Measurements from ENCODE around the gene RGL1.

Gene RGL1

GRCh38 chr1:183847641-183848040 is 42.7 kb downstream of the RGL1 start:
- H3K27ac ChIP-seq (ENCODE audit: extremely low read depth, low read depth, low read length) = no peak overlapping the region
- no peaks in the 10 kb centered on the region for H3K9me3 ChIP-seq (ENCODE audit: control insufficient read depth, insufficient read depth, low read depth, low read length)
- TF ChIP-seq ZNF133 (tag by site-specific recombination; IDR thresholded peaks at IDR 0.05) (no peak), ZNF658 (tag by site-specific recombination; IDR thresholded peaks at IDR 0.05) (no peak), ZNF544 (tag by site-specific recombination; IDR thresholded peaks at IDR 0.05) (no peak), ZNF777 (tag by site-specific recombination; IDR thresholded peaks at IDR 0.05; ENCODE audit: borderline replicate concordance) (no peak), ZNF610 (tag by site-specific recombination; IDR thresholded peaks at IDR 0.05; ENCODE audit: borderline replicate concordance) (no peak), ZNF26 (tag by site-specific recombination; IDR thresholded peaks at IDR 0.05) (no peak), KLF9 (tag by site-specific recombination; IDR thresholded peaks at IDR 0.05; ENCODE audit: low read depth) (no peak), ZNF239 (tag by site-specific recombination; IDR thresholded peaks at IDR 0.05) (no peak), PRDM1 (tag by site-specific recombination; IDR thresholded peaks at IDR 0.05) (no peak)
- TF ChIP-seq, protein P1, sequence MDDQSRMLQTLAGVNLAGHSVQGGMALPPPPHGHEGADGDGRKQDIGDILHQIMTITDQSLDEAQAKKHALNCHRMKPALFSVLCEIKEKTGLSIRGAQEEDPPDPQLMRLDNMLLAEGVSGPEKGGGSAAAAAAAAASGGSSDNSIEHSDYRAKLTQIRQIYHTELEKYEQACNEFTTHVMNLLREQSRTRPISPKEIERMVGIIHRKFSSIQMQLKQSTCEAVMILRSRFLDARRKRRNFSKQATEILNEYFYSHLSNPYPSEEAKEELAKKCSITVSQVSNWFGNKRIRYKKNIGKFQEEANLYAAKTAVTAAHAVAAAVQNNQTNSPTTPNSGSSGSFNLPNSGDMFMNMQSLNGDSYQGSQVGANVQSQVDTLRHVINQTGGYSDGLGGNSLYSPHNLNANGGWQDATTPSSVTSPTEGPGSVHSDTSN (CRISPR knock-in tag; IDR thresholded peaks at IDR 0.05) = no peak
- H3K4me1 ChIP-seq (ENCODE audit: control insufficient read depth, insufficient read depth, low read length) = peaks cover 14% of the 10 kb centered on the region
- H3K4me3 ChIP-seq (ENCODE audit: low read depth, low read length) = no peak overlapping the region
- H3K36me3 ChIP-seq (ENCODE audit: control insufficient read depth in 2 of 2, insufficient read depth in 1 of 2, low read length in 2 of 2) = no peaks in the 10 kb centered on the region
- ChIA-PET CTCF (interaction anchor here (0.9 kb wide), 1 partner anchor 192 kb away, joined by 3 read pairs; no protein-coding TSS in a partner anchor), POLR2A (no interaction called here)

- Histone ChIP-seq H3K36me3 (ENCODE audit: control insufficient read depth in 2 of 2, insufficient read depth in 1 of 2, low read length in 2 of 2) (no peaks in the 10 kb centered on the region), H3K27ac (ENCODE audit: extremely low read depth, low read depth, low read length) (no peak overlapping the region), H3K4me1 (ENCODE audit: control insufficient read depth, insufficient read depth, low read length) (peaks cover 3% of the 10 kb centered on the region; the same call in 1 of the 2 replicates), H3K9me3 (ENCODE audit: control insufficient read depth, insufficient read depth, low read depth, low read length) (no peaks in the 10 kb centered on the region), H3K4me3 (ENCODE audit: low read depth, low read length) (no peak overlapping the region)
- POLR2A ChIA-PET = no interaction called here
- CTCF ChIA-PET = interaction anchor here (0.7 kb wide), 1 partner anchor 374 kb away, joined by 3 read pairs; no protein-coding TSS in a partner anchor
- TF ChIP-seq SP2 (tag by site-specific recombination; IDR thresholded peaks at IDR 0.05) = no peak
- no peak for TF ChIP-seq HOXD13 (CRISPR knock-in tag; IDR thresholded peaks at IDR 0.05; ENCODE audit: borderline replicate concordance)
- no peak for TF ChIP-seq ZNF133 (tag by site-specific recombination; IDR thresholded peaks at IDR 0.05)
- no peak for TF ChIP-seq REPIN1 (tag by site-specific recombination; IDR thresholded peaks at IDR 0.05; ENCODE audit: low read depth)
- TF ChIP-seq, protein P2, sequence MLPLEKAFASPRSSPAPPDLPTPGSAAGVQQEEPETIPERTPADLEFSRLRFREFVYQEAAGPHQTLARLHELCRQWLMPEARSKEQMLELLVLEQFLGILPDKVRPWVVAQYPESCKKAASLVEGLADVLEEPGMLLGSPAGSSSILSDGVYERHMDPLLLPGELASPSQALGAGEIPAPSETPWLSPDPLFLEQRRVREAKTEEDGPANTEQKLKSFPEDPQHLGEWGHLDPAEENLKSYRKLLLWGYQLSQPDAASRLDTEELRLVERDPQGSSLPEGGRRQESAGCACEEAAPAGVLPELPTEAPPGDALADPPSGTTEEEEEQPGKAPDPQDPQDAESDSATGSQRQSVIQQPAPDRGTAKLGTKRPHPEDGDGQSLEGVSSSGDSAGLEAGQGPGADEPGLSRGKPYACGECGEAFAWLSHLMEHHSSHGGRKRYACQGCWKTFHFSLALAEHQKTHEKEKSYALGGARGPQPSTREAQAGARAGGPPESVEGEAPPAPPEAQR (tag by site-specific recombination; IDR thresholded peaks at IDR 0.05) = no peak
- TF ChIP-seq ZNF157 (tag by site-specific recombination; IDR thresholded peaks at IDR 0.05) = no peak
- no peak for TF ChIP-seq ZNF48 (tag by site-specific recombination; IDR thresholded peaks at IDR 0.05)
- TF ChIP-seq ZNF747 (tag by site-specific recombination; IDR thresholded peaks at IDR 0.05) = no peak
- TF ChIP-seq, protein P3, sequence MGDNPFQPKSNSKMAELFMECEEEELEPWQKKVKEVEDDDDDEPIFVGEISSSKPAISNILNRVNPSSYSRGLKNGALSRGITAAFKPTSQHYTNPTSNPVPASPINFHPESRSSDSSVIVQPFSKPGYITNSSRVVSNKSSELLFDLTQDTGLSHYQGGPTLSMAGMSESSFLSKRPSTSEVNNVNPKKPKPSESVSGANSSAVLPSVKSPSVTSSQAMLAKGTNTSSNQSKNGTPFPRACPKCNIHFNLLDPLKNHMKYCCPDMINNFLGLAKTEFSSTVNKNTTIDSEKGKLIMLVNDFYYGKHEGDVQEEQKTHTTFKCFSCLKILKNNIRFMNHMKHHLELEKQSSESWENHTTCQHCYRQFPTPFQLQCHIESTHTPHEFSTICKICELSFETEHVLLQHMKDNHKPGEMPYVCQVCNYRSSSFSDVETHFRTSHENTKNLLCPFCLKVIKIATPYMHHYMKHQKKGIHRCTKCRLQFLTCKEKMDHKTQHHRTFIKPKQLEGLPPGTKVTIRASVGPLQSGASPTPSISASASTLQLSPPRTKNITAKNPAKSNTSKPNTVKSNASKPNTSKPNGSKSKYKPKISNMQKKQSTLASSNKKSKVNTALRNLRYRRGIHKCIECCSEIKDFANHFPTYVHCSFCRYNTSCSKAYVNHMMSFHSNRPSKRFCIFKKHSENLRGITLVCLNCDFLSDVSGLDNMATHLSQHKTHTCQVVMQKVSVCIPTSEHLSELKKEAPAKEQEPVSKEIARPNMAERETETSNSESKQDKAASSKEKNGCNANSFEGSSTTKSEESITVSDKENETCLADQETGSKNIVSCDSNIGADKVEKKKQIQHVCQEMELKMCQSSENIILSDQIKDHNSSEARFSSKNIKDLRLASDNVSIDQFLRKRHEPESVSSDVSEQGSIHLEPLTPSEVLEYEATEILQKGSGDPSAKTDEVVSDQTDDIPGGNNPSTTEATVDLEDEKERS (tag by site-specific recombination; IDR thresholded peaks at IDR 0.05) = no peak
- no peak for TF ChIP-seq ZNF362 (tag by site-specific recombination; IDR thresholded peaks at IDR 0.05)
- TF ChIP-seq EGR2 (tag by site-specific recombination; IDR thresholded peaks at IDR 0.05; ENCODE audit: low read depth) = no peak
- no peak for TF ChIP-seq ZNF37A (tag by site-specific recombination; IDR thresholded peaks at IDR 0.05)
- no peak for TF ChIP-seq WT1 (tag by site-specific recombination; IDR thresholded peaks at IDR 0.05)
- no peak for TF ChIP-seq ZSCAN16 (tag by site-specific recombination; IDR thresholded peaks at IDR 0.05)
- TF ChIP-seq, protein P4, sequence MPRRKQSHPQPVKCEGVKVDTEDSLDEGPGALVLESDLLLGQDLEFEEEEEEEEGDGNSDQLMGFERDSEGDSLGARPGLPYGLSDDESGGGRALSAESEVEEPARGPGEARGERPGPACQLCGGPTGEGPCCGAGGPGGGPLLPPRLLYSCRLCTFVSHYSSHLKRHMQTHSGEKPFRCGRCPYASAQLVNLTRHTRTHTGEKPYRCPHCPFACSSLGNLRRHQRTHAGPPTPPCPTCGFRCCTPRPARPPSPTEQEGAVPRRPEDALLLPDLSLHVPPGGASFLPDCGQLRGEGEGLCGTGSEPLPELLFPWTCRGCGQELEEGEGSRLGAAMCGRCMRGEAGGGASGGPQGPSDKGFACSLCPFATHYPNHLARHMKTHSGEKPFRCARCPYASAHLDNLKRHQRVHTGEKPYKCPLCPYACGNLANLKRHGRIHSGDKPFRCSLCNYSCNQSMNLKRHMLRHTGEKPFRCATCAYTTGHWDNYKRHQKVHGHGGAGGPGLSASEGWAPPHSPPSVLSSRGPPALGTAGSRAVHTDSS (tag by site-specific recombination; IDR thresholded peaks at IDR 0.05) = no peak
- no peak for TF ChIP-seq KLF17 (tag by site-specific recombination; IDR thresholded peaks at IDR 0.05)
- no peak for TF ChIP-seq ZNF76 (tag by site-specific recombination; IDR thresholded peaks at IDR 0.05; ENCODE audit: borderline replicate concordance, low read depth)
Measured at GRCh38 chr1:183850852-183851251, 45.9 kb downstream of the RGL1 start.
